Calu3 (cell line): ENCODE data around the gene RGL4. TPM values are rescaled to one million over a fixed set of nuclear protein-coding genes. Genes with fewer than 3 reads are reported as not detected.
"Not testable (repeated sequence)": the region's sequence is repeated elsewhere in the genome, so short reads cannot be mapped to it uniquely, and the experiment has no call there.

ENCODE experiments used
- BruUV-seq: library from RNA; stranded (reverse); fragments of 400-500 nt; replicated peaks from 2 replicates; lab custom pipeline; 2021; lab: Mats Ljungman, UMichigan
- CTCF ChIA-PET: fragments of 300-600 bp; sonication (Branson Sonifier 250); formaldehyde crosslinking; loops from one replicate; lab custom pipeline; 2022; ENCODE audit warnings: antibody characterized with exemption; lab: Charles Lee
- DNase-seq: peaks from one replicate; pipeline ENCODE4 v3.0.0; 2022
- H3K27ac Mint-ChIP-seq: one replicate; pipeline ENCODE4 v1.8.0; 2022; ENCODE audit warnings: mixed read lengths; ENCODE audit not compliant: unreplicated experiment
- H3K27me3 Mint-ChIP-seq: one replicate; pipeline ENCODE4 v1.8.0; 2022; ENCODE audit warnings: mixed read lengths; ENCODE audit not compliant: unreplicated experiment
- H3K36me3 Mint-ChIP-seq: one replicate; pipeline ENCODE4 v1.8.0; 2022; ENCODE audit warnings: mild to moderate bottlenecking, moderate library complexity, mixed read lengths; ENCODE audit not compliant: insufficient read depth, unreplicated experiment
- H3K4me1 Mint-ChIP-seq: one replicate; pipeline ENCODE4 v1.8.0; 2022; ENCODE audit warnings: mild to moderate bottlenecking, low read depth, mixed read lengths; ENCODE audit not compliant: unreplicated experiment
- H3K4me3 Mint-ChIP-seq: one replicate; pipeline ENCODE4 v1.8.0; 2022; ENCODE audit warnings: mild to moderate bottlenecking, low read depth, moderate library complexity, mixed read lengths; ENCODE audit not compliant: unreplicated experiment
- H3K9me3 Mint-ChIP-seq: one replicate; pipeline ENCODE4 v1.8.0; 2022; ENCODE audit warnings: low read depth, mixed read lengths; ENCODE audit not compliant: unreplicated experiment
- CTCF ChIP-seq: fragments of 200-600 bp; IDR thresholded peaks from one replicate; pipeline ENCODE4 v1.8.0; 2022; ENCODE audit warnings: antibody characterized with exemption; ENCODE audit not compliant: unreplicated experiment
- intact Hi-C: fragments of 100-400 bp; cut with micrococcal nuclease; formaldehyde crosslinking; loops from one replicate; pipeline ENCODE4 v1.10.0; 2022; ENCODE audit not compliant: unreplicated experiment
- total RNA-seq: library from RNA; stranded (reverse); gene quantifications from 2 replicates; pipeline ENCODE4 v1.2.3, GENCODE V29; 2022

The RGL4 gene
- total RNA-seq, 1 experiment from 2014 or later, result not detected

- intact Hi-C loops, result no loop called here
These were observed 31.9 kb downstream of the RGL4 start for GRCh38 chr22:23722724-23723123.

GRCh38 chr22:23728108-23728507, 37.3 kb downstream of the RGL4 start:
- H3K9me3 Mint-ChIP-seq, DNase-seq, intact Hi-C loops, H3K27ac Mint-ChIP-seq, H3K4me1 Mint-ChIP-seq, H3K36me3 Mint-ChIP-seq, H3K4me3 Mint-ChIP-seq, H3K27me3 Mint-ChIP-seq, BruUV-seq: not testable (repeated sequence)
- CTCF ChIA-PET, result interaction anchor here (0.7 kb wide), 1 partner anchor 43 kb away, joined by 3 read pairs; no protein-coding TSS in a partner anchor

More at GRCh38 chr22:23722724-23723123, 31.9 kb downstream of the RGL4 start:
- DNase-seq, result no peak
- Mint-ChIP-seq H3K36me3 (peaks cover 5% of the 10 kb centered on the region), H3K4me1 (peaks cover 24% of the 10 kb centered on the region), H3K27ac (no peak overlapping the region), H3K27me3 (no peaks in the 10 kb centered on the region), H3K4me3 (no peak overlapping the region), H3K9me3 (no peaks in the 10 kb centered on the region)
- CTCF ChIA-PET, result no interaction called here
- BruUV-seq, result no TSS peak
- no peak for TF ChIP-seq CTCF

GRCh38 chr22:23737696-23738095, 46.9 kb downstream of the RGL4 start:
- H3K27ac Mint-ChIP-seq, result no peak overlapping the region
- DNase-seq, result no peak
- intact Hi-C loops, result no loop called here
- BruUV-seq, result no TSS peak
- H3K36me3 Mint-ChIP-seq, result peaks cover 5% of the 10 kb centered on the region
- no peak overlapping the region for H3K4me3 Mint-ChIP-seq
- no peak for TF ChIP-seq CTCF
- H3K9me3 Mint-ChIP-seq, result no peaks in the 10 kb centered on the region
- no peaks in the 10 kb centered on the region for H3K27me3 Mint-ChIP-seq
- H3K4me1 Mint-ChIP-seq, result no peaks in the 10 kb centered on the region
- CTCF ChIA-PET, result no interaction called here

GRCh38 chr22:23742505-23743264, 51.9 kb downstream of the RGL4 start:
- no peak for TF ChIP-seq CTCF
- Mint-ChIP-seq H3K9me3 (no peaks in the 10 kb centered on the region), H3K4me1 (peaks cover 15% of the 10 kb centered on the region), H3K27me3 (no peaks in the 10 kb centered on the region), H3K4me3 (no peak overlapping the region), H3K36me3 (peaks cover 17% of the 10 kb centered on the region), H3K27ac (no peak overlapping the region)
- DNase-seq, result no peak
- intact Hi-C loops, result no loop called here
- CTCF ChIA-PET, result interaction anchor here (0.6 kb wide), 1 partner anchor 129 kb away, joined by 3 read pairs; no protein-coding TSS in a partner anchor
- no TSS peak for BruUV-seq

GRCh38 chr22:23743303-23743705, 52.5 kb downstream of the RGL4 start:
- intact Hi-C loops, result no loop called here
- H3K27ac Mint-ChIP-seq, result no peak overlapping the region
- peaks cover 15% of the 10 kb centered on the region for H3K4me1 Mint-ChIP-seq
- no TSS peak for BruUV-seq
- H3K9me3 Mint-ChIP-seq, result no peaks in the 10 kb centered on the region
- H3K27me3 Mint-ChIP-seq, result no peaks in the 10 kb centered on the region
- CTCF ChIA-PET, result interaction anchor here (0.6 kb wide), 1 partner anchor 129 kb away, joined by 3 read pairs; no protein-coding TSS in a partner anchor
- no peak overlapping the region for H3K4me3 Mint-ChIP-seq
- no peak for TF ChIP-seq CTCF
- DNase-seq, result no peak
- H3K36me3 Mint-ChIP-seq, result peaks cover 17% of the 10 kb centered on the region
